Cortex of kidney (tissue), 1 donor: ENCODE measurements around the gene NCKAP5.

Source experiments
- DNase-seq: peaks from one replicate; lab custom pipeline; 2025; lab: John Stamatoyannopoulos, UW

Gene NCKAP5

GRCh38 chr2:133421516-133422324 lies 146.5 kb downstream of the NCKAP5 start:
- no peak for DNase-seq

- DNase-seq = no peak
Observed at GRCh38 chr2:133420788-133421187, 147.5 kb downstream of the NCKAP5 start.

GRCh38 chr2:133418671-133419070 lies 149.6 kb downstream of the NCKAP5 start:
- DNase-seq = no peak

DNA sequence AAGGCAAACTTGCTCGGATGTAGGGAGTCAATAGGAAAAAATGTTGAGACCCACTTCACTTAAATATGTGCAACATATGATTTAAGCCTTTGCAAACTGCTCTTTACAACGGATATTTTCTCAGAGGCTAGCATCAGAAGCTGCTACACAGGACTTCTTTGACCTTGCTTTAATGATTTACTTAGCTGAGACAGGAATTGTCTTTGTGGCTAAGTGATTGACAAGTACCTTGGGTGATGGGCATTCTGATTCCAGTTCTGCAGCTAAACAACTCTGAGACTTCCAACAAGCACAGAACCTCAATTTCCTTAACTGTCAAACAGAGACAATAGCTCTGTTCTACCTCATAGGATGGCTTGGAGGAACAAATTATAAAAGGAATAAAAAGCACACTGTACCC lies 150.2 kb downstream of the NCKAP5 start:
- DNase-seq = no peak

DNA sequence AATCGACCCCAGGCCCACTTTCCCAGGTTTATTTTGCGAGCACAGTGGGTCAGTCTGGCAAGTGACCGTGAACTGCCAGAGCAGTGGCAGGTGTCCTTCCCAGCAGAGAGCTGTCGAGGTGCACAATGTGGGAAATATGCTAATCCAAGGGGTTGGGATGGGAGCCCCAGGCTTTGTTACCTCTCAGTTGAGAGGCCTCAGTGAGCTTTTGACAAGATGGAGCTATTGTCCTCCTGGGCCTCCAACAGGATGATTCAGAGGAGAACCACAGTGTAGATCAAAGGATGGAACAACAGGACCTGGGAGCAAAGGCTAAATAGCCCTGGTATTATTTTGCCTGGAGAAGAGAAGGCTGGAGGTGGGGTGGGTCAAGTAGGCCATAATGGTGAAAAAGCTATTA lies 150.8 kb downstream of the NCKAP5 start:
- DNase-seq = no peak

- no peak for DNase-seq
Observed at GRCh38 chr2:133416736-133417135, 151.5 kb downstream of the NCKAP5 start.

GRCh38 chr2:133416146-133416545 lies 152.1 kb downstream of the NCKAP5 start:
- no peak for DNase-seq

DNA sequence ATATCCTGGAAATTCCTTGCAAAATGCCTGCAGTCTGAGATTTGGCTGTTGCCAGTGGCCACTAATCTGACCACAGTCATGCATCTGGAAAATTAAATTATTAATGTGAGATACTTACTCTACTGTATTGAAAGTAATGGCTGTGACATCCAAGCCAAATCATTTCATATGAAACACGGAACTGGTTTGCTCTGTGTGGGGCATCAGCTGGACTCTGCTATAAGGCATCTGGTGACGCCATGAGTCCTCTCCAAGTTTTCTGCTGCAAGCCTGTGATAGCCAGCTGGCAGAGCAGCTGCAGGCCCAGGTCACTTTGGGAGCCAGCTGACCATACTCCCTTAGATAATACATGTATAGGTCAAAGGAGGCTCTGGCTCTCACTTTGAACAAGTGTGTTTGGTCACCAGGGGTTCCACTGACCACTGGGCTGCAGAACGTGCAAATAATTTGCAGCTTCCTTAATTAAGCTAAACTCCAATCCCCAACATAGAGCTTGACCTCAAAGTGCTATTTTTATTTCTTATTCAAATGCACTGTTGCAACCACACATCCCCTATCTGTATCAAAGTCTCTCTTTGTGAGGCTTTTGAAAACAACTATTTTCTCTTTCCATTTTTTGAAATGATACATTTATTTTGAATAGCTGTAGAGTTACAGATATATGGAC lies 152.9 kb downstream of the NCKAP5 start:
- no peak for DNase-seq

- DNase-seq = no peak
Observed at GRCh38 chr2:133414486-133415209, 153.6 kb downstream of the NCKAP5 start.

DNA sequence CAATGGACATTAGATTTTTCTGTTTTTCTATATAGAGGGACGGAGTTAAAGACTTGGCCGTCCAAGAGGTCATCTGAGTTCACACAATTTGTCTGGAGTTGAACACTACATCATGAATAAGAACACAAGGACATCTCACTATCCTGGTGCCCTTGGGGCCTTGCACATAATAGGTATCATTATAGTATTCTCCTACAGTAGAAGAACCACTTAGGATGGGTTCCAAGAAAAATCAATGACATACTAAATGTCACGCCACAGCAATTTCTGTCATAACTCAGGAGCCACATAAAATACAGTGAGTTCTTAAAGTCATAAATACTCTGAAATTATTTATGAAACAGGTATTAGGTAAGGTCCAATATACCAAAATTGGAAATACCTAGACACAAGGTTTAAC lies 154.4 kb downstream of the NCKAP5 start:
- no peak for DNase-seq

- DNase-seq = no peak
Observed at GRCh38 chr2:133412694-133413093, 155.6 kb downstream of the NCKAP5 start.

GRCh38 chr2:133411857-133412256 lies 156.4 kb downstream of the NCKAP5 start:
- DNase-seq = no peak

DNA sequence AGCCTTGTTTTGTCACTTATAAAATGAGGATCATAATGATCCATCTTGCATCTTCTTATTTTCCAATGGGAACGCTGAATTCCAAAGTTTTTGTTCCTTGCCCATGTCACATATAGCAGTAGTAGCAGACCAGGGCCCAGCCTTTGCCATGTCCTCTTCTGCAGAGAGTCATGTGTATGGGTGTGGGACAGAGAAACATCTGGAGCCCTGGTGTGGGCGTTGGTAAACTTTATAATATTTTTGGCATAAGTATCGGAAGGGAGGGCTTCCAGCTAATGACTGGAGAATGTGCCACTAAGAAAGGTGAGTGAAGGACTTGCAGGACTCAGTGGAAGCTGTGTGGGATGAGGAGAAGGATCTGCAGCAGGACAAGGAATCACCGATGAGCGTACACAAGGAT lies 157.2 kb downstream of the NCKAP5 start:
- no peak for DNase-seq

DNA sequence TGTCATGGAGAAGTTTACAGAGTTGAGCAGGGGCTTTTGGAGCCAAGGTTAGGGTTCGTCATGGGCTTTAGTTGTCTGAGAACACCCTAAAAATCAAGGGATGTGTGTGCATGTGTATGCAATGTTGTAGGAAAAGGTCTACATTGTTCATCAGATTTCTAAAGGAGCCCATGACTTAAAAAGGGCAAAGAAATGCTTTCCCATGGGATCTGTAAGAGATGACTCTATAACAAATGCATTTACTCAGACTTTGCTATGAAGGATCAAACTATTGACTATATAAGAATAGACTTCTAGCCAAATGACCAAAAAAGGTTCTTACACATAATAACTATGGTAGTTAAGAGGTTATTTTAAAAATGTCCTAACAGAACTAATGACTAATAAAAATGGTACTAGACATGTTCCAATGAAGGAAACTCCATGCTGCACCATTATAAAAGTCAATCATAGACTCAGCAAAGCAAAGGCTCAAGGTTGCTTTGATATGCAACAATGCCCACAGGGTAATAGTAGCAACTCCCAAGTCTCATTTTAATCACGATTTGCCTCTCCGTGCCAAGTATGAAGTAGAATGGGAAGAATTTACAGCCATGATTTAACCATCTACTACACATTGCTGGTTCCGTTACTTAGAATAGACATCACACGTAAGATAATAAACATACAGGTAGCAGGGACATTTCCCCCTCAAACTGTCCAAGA lies 158.5 kb downstream of the NCKAP5 start:
- DNase-seq = no peak

DNA sequence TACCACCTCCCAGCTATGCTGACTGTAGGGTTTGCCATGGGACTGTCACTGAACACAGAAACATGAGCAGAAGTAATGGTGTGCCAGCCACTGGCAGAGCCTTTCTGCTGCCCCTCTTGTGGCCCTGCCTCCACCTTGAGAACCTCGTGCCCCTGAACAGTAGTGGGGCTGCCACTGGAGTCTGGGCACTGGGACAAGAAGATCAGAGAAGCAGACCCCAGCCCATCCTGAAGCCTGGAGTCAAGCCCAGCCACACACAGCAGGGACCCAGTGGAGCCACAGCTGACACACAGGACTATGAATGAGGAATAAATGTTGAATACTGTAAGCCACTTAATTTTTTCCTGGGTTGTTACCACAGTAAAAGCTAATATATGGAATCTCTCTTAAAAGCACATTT lies 159.6 kb downstream of the NCKAP5 start:
- no peak for DNase-seq

DNA sequence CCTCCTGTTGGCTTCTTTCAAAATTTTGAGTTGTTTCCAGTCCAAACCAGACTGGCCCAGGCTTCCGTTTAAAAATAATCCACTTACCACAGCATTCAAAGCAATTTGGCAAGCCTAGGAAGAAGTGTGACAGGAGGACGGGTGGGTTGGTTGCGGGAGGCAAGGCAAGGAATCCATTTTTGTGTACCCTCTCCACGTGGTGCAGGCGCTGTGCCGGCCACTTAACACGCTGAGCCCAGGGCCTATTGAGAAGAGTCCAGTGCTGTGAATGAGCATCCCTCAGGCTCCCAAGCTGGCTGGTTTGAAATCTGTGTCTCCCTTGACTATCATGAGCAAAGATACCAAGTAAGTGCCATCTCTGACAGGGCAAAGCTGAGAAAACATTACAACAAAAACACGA lies 160.9 kb downstream of the NCKAP5 start:
- DNase-seq = no peak

- DNase-seq = no peak
Observed at GRCh38 chr2:133405252-133405651, 163.0 kb downstream of the NCKAP5 start.

GRCh38 chr2:133400411-133400810 lies 167.9 kb downstream of the NCKAP5 start:
- no peak for DNase-seq

GRCh38 chr2:133393895-133394294 lies 174.4 kb downstream of the NCKAP5 start:
- DNase-seq = no peak

DNA sequence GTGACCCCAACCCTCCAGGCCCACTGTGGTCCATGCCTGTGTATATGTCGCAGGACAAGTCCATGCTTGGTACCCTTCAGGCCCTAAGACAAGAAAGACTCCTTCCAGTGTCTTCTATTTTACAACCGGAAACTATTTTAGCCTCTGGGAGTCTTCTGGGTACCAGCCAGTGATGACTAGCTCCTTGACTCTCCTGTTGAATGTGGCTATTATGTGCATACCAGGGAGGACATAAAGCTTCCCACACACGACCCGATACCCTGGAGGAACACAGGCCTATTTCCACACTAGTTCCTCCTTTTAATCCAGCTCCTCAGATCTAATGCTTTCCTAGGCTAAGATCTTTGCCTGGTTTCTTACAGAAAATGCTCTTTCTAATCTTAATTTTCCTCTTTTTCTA lies 178.1 kb downstream of the NCKAP5 start:
- no peak for DNase-seq

GRCh38 chr2:133389569-133389968 lies 178.7 kb downstream of the NCKAP5 start:
- DNase-seq = no peak

- no peak for DNase-seq
Observed at GRCh38 chr2:133382566-133382965, 185.7 kb downstream of the NCKAP5 start.
